GM23248 (cell line): ENCODE data around the gene LOXHD1.

Experiments
- EZH2 ChIP-seq: fragments of 200-600 bp; sonication (generic); IDR thresholded peaks from 2 replicates; pipeline ENCODE4 v1.6.1; 2018; ENCODE audit warnings: antibody characterized with exemption, mild to moderate bottlenecking; ENCODE audit not compliant: insufficient read depth, poor library complexity, severe bottlenecking
- EZH2phosphoT487 ChIP-seq: fragments of 200-600 bp; sonication (generic); IDR thresholded peaks from 2 replicates; pipeline ENCODE4 v1.6.1; 2018; ENCODE audit warnings: antibody characterized with exemption, moderate library complexity, mild to moderate bottlenecking, low read depth; ENCODE audit not compliant: insufficient read depth

DNA sequence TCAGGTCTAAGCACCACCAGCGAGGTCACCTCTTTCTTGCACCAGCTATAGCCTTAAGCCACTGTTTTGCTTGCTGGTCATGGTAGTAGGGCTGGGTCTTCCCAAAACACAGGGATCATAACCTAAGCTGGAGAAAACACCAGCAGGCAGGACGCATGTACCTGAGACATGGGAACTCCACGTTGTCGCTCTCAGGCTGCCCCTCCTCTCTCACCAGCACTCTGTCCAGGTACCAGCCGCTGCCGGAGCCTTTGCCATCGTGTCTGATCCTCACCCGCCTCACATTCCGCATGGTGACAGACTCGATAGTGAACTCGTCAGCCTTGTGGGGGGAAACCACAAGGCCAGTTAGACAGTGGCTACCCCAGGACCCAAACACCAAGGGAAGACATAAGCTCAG, 79.5 kb downstream of the LOXHD1 start:
- TF ChIP-seq EZH2phosphoT487: no peak
- no peak for TF ChIP-seq EZH2
